NCI-H526 (cell line): ENCODE data around the gene DLEC1.
A peak's percentile ranks its signal among the peaks of the same experiment; 100 is the strongest.

ENCODE experiments used
- DNase-seq, 2 experiments: peaks; one replicate each; lab custom pipeline; 2025; lab: John Stamatoyannopoulos, UW

Gene DLEC1

DNA sequence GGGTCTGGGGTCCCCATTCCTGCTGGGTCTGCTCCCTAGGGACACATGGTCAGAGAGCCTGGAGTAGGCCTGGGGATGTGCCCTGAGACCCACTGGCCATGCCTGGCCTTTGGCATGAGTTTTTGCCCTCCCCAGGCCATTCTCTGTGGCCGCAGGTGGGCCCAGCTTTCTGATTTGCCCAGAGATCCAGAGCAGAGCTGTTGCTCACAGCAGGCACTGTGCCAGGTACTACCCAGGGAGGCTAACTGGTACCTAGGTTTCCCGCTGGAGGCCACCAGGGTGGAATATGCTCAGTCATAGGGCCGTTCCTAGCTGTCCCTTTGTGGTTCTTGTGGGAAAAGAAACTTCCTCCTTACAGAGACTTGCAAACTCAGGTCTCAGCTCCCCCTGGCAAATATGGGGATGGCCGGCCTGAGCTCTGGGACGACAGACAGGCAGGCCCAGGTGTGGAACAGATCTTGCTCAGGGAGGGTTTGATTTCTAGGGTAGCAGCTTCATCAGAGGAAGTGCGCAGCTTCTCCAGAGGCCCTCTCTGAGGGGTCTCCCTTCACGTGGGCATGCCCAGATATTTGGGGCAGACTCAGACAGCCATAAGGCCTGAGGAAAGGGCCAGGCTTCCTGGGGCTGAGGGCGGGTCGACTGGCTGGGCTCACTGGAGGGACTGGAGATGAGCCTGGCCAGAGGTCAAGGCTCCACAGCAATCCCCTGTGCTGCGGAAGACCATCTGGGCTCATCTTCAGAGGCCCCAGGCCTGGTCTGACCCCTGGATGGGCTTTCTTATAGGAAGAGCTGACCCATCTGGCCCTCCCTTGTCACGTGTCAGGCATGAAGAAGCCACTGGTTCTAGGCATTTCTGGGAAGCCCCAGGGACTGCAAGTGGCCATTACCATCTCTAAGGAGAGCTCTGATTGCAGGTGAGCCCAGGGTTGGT is 69.9 kb downstream of the DLEC1 start:
- DNase-seq = no peak

DNA sequence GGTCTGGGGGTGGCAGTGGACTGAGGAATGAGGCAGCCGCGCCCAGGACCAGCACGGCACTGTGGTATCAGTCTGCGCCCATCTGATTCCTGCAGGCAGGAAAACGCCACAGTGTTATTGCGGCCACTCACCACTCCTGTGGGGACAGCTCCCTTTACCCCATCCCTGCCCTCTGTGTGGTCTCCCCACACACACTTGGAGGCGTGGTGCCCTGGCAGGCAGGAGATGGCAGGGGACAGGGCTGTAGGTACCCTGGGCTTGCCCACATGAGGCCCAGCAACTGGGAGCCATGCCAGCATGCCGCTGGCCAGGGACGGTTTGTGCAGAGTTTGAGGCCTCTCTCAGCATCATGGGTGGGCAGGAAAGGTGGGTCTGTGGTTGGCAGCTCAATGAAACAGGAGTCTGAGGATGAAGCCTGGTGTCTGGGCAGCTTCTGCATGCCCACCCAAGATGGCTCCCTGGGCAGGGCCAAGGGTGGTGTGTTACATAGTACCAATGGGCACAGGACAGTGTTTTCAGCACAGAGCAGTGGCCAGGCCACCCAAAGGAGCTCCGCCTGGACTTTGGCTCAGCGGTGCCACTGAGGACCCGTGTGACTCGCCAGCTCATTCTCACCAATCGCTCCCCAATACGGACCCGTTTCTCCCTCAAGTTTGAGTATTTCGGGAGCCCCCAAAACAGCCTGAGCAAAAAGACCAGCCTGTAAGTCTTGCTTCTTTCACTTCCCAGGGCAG is 70.7 kb downstream of the DLEC1 start:
- no peak for DNase-seq

DNA sequence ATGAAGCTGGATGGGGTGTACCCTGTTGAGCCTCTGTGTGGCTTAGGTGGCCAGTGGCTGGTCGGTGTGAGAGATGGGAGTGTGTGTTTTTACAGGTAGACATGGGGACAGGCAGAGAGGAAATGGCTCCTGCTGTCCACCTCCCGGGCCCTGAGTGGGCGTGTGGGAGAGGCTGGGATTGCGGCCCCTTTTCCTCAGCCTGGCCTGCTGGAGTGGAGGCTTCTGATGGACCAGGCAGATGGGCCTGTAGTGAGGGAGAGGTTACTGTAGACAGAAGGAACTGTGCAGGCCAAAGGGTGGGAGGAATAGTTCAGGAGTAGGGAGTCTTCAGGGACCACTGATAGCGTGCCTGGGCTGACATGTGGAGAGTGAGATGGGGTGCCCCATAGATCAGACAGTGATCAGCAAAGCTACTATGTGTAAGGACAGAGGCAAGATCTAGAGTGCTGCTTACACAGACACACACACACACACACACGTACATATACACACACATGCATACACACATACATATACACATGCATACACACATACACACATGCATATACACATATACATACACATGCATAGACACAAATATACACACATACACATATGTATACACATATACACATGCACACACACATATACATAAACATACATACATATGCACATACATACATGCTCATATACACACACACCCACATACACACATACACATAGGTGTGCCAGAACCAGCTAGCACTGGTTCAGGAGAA is 71.5 kb downstream of the DLEC1 start:
- DNase-seq = no peak

GRCh38 chr3:38111201-38111600 is 72.2 kb downstream of the DLEC1 start:
- DNase-seq = no peak

GRCh38 chr3:38111696-38112377 is 72.8 kb downstream of the DLEC1 start:
- no peak for DNase-seq

- DNase-seq = no peak
Measured at GRCh38 chr3:38112378-38112761, 73.4 kb downstream of the DLEC1 start.

- no peak for DNase-seq
Measured at GRCh38 chr3:38114052-38114874, 75.3 kb downstream of the DLEC1 start.

- DNase-seq = no peak
Measured at GRCh38 chr3:38114875-38115644, 76.1 kb downstream of the DLEC1 start.

GRCh38 chr3:38115645-38116427 is 76.8 kb downstream of the DLEC1 start:
- no peak for DNase-seq

- DNase-seq = no peak
Measured at GRCh38 chr3:38116471-38117162, 77.6 kb downstream of the DLEC1 start.

GRCh38 chr3:38117163-38117716 is 78.2 kb downstream of the DLEC1 start:
- DNase-seq = no peak

DNA sequence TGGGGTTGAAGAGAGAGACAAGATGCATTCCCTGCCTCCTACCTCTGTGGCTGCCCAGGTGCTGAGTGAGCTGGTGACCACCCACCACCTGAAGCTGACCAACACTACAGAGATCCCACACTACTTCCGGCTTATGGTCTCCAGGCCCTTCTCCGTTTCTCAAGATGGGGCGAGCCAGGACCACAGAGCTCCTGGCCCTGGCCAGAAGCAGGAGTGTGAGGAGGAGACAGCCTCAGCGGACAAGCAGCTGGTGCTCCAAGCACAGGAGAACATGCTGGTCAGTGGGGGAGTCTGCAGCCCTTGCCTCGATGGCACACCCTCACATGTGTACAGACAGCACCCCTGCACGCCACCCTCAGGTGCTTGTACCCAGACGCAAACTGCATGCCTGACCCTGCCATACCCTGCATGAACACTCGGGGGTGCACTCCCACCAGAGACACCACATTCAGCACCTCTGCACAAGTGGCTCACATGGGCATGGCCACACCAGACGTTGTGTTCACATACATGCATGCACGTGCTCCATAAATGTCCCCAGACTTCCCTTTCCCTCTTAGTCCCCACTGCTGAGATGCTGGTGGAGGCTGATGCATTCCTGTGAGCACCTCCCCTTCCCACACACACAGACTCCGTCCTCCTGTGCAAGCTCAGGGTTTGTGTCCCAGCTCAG is 78.9 kb downstream of the DLEC1 start:
- DNase-seq = peak in 1 of 2 experiments; percentile 61

DNA sequence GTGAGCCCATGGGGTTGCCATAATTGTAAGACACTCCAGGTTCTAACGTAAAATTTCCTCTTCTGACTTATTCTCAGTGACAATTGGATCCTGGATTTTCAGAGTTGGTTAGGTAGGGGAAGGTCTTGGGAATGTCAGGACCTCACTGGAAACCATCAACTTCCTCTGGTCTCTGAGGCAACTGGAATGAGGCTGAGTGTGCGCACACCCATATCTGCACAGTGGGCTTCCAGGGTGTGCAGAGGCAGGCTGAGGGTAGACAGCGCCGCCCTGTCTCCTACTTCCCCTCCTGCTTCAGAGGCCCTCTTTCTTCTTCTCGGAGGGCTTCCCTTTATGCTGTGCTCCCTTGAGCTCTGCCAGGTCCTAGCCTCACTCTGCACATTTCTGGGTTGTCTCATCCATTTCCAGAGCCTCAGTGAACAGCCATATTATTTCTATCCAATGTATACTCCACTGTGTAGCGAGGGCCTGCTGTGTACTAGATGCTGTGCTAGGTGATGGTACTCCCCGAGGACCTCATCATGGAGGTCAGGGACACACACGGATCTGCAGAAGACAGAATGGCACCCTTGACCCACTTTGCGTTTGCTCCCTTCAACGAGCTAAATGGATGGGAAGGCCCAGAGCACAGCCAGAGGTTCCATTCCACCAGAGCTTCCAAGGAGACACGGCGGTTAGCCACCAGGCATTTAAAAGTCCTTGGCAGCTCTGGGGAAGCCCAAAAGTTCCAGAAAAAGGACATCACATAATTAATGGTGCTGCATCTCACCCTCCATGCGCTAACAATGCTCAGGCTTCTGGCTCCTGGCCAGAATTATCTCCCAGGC is 79.6 kb downstream of the DLEC1 start:
- no peak for DNase-seq

DNA sequence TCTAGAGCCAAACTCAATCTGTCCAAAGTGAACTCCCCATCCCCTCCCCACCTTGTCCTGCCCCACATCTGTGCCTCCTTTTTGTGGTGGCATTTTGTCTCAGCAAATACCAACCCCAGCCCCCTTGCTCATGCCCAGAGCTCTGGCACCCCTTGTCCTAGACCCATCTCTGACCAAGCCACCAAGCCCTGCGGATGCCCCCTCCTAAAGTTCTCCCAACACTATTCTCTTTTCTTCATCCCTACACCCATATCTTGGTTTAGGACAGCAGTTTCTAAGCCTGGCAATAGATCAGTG is 80.2 kb downstream of the DLEC1 start:
- DNase-seq = no peak

- no peak for DNase-seq
Measured at GRCh38 chr3:38119821-38120692, 81.0 kb downstream of the DLEC1 start.
